ENCODE measurements around the gene BAD. TPM values are rescaled to one million over a fixed set of nuclear protein-coding genes. Genes with fewer than 3 reads are reported as not detected.

The BAD gene
- total and polyA plus RNA-seq, 8 donors = 45.0 to 71.4 (median 55.1) TPM

GRCh38 chr11:64232967-64233315, 51.5 kb downstream of the BAD start:
- no peak for TF ChIP-seq CTCF (IDR thresholded peaks at IDR 0.05)
- H3K4me1 ChIP-seq = peaks cover 25 to 78% of the 10 kb centered on the region in 2 donors
- no peak for ATAC-seq
- H3K27me3 ChIP-seq = peaks cover 0 to 4% of the 10 kb centered on the region in 2 donors
- H3K4me3 ChIP-seq = no peak overlapping the region
- DNase-seq = no peak
- H3K36me3 ChIP-seq = peaks cover 0 to 3% of the 10 kb centered on the region in 2 donors
- H3K9me3 ChIP-seq = no peaks in the 10 kb centered on the region
- intact Hi-C loops (cut with DNase I) = no loop called here
- no peak overlapping the region for H3K27ac ChIP-seq

GRCh38 chr11:64232182-64232966, 52.1 kb downstream of the BAD start:
- Histone ChIP-seq H3K27ac (no peak overlapping the region), H3K4me1 (peaks cover 27 to 78% of the 10 kb centered on the region in 2 donors)

GRCh38 chr11:64231546-64231945, 52.9 kb downstream of the BAD start:
- TF ChIP-seq CTCF (IDR thresholded peaks at IDR 0.05) = no peak
- H3K4me1 ChIP-seq = peaks cover 34 to 78% of the 10 kb centered on the region in 2 donors
- no peak overlapping the region for H3K27ac ChIP-seq
- intact Hi-C loops (cut with DNase I) = no loop called here
- no peaks in the 10 kb centered on the region for H3K36me3 ChIP-seq
- peak overlapping the region in 1 of 2 donors; percentile 84 for H3K4me3 ChIP-seq
- DNase-seq (no peak), ATAC-seq (no peak)
- no peaks in the 10 kb centered on the region for H3K9me3 ChIP-seq
- H3K27me3 ChIP-seq = peaks cover 0 to 4% of the 10 kb centered on the region in 2 donors

More at GRCh38 chr11:64232182-64232966, 52.1 kb downstream of the BAD start:
- Histone ChIP-seq H3K9me3 (no peaks in the 10 kb centered on the region), H3K36me3 (no peaks in the 10 kb centered on the region), H3K27me3 (peaks cover 0 to 4% of the 10 kb centered on the region in 2 donors), H3K4me3 (no peak overlapping the region)
- ATAC-seq (peak; percentile 1), DNase-seq (peak in 1 of 4 donors; percentile 70)
- intact Hi-C loops (cut with DNase I) = no loop called here
- TF ChIP-seq CTCF (IDR thresholded peaks at IDR 0.05) = no peak

- Histone ChIP-seq H3K4me3 (peak overlapping the region; percentile 81 to 84), H3K9me3 (no peaks in the 10 kb centered on the region), H3K27me3 (peaks cover 0 to 4% of the 10 kb centered on the region in 2 donors), H3K27ac (peak overlapping the region; percentile 91), H3K4me1 (peaks cover 34 to 76% of the 10 kb centered on the region in 2 donors), H3K36me3 (no peaks in the 10 kb centered on the region)
- intact Hi-C loops (cut with DNase I) = no loop called here
- ATAC-seq (no peak), DNase-seq (no peak)
- TF ChIP-seq CTCF (IDR thresholded peaks at IDR 0.05) = no peak
These were observed 53.5 kb downstream of the BAD start for GRCh38 chr11:64230985-64231365.

- intact Hi-C loops (cut with DNase I) = no loop called here
- H3K36me3 ChIP-seq = no peaks in the 10 kb centered on the region
- no peaks in the 10 kb centered on the region for H3K9me3 ChIP-seq
- no peak for TF ChIP-seq CTCF (IDR thresholded peaks at IDR 0.05)
- peak; percentile 70 for ATAC-seq
- H3K4me1 ChIP-seq = peaks cover 38 to 73% of the 10 kb centered on the region in 2 donors
- peak within 1 kb of the TSS; percentile 91 for H3K27ac ChIP-seq
- H3K4me3 ChIP-seq = peak within 1 kb of the TSS; percentile 81 to 84
- peaks cover 0 to 4% of the 10 kb centered on the region in 2 donors for H3K27me3 ChIP-seq
- peak; percentile 83 to 95 (median 95) for DNase-seq
These were observed 54.1 kb downstream of the BAD start, which contains the start of gene DNAJC4 for GRCh38 chr11:64230171-64230984. TSS of gene DNAJC4 (plus strand) at chr11:64230548. CDS start at chr11:64230855, 307 bp downstream.
